ENCODE measurements around the gene TNFSF15.

Gene TNFSF15

GRCh38 chr9:114830546-114830945 is 24.7 kb upstream of the TNFSF15 start:
- Mint-ChIP-seq H3K27me3 (no peaks in the 10 kb centered on the region), H3K4me3 (no peak overlapping the region), H3K9me3 (ENCODE audit: low read depth) (peaks cover 7% of the 10 kb centered on the region), H3K27ac (no peak overlapping the region), H3K4me1 (ENCODE audit: low read depth) (peaks cover 8% of the 10 kb centered on the region), H3K36me3 (peaks cover 9% of the 10 kb centered on the region)

- no peaks in the 10 kb centered on the region for H3K27me3 Mint-ChIP-seq
- peaks cover 8% of the 10 kb centered on the region for H3K4me1 Mint-ChIP-seq (ENCODE audit: low read depth)
- H3K36me3 Mint-ChIP-seq = peaks cover 9% of the 10 kb centered on the region
These were observed 24.0 kb upstream of the TNFSF15 start for GRCh38 chr9:114829574-114830440.

GRCh38 chr9:114828303-114828650 is 22.4 kb upstream of the TNFSF15 start:
- Mint-ChIP-seq H3K4me1 (ENCODE audit: low read depth) (peaks cover 2% of the 10 kb centered on the region), H3K9me3 (ENCODE audit: low read depth) (peaks cover 5% of the 10 kb centered on the region), H3K36me3 (peaks cover 7% of the 10 kb centered on the region), H3K4me3 (no peak overlapping the region), H3K27me3 (no peaks in the 10 kb centered on the region), H3K27ac (no peak overlapping the region)

More at GRCh38 chr9:114829574-114830440, 24.0 kb upstream of the TNFSF15 start:
- no peak overlapping the region for H3K27ac Mint-ChIP-seq
- peaks cover 7% of the 10 kb centered on the region for H3K9me3 Mint-ChIP-seq (ENCODE audit: low read depth)
- no peak overlapping the region for H3K4me3 Mint-ChIP-seq

- peaks cover 5% of the 10 kb centered on the region for H3K9me3 Mint-ChIP-seq (ENCODE audit: low read depth)
- no peak overlapping the region for H3K4me3 Mint-ChIP-seq
- no peak overlapping the region for H3K27ac Mint-ChIP-seq
- peaks cover 7% of the 10 kb centered on the region for H3K36me3 Mint-ChIP-seq
- H3K27me3 Mint-ChIP-seq = no peaks in the 10 kb centered on the region
- H3K4me1 Mint-ChIP-seq (ENCODE audit: low read depth) = peaks cover 4% of the 10 kb centered on the region
These were observed 21.9 kb upstream of the TNFSF15 start for GRCh38 chr9:114827641-114828302.

- Mint-ChIP-seq H3K27me3 (no peaks in the 10 kb centered on the region), H3K36me3 (peaks cover 7% of the 10 kb centered on the region), H3K27ac (no peak overlapping the region), H3K9me3 (ENCODE audit: low read depth) (peaks cover 5% of the 10 kb centered on the region), H3K4me3 (no peak overlapping the region), H3K4me1 (ENCODE audit: low read depth) (peaks cover 11% of the 10 kb centered on the region)
These were observed 20.6 kb upstream of the TNFSF15 start for GRCh38 chr9:114826431-114826830.

- Mint-ChIP-seq H3K4me3 (no peak overlapping the region), H3K36me3 (peaks cover 7% of the 10 kb centered on the region), H3K27me3 (no peaks in the 10 kb centered on the region), H3K27ac (no peak overlapping the region), H3K4me1 (ENCODE audit: low read depth) (peaks cover 11% of the 10 kb centered on the region), H3K9me3 (ENCODE audit: low read depth) (peaks cover 5% of the 10 kb centered on the region)
These were observed 19.4 kb upstream of the TNFSF15 start for GRCh38 chr9:114825126-114825795.

- H3K27me3 Mint-ChIP-seq = no peaks in the 10 kb centered on the region
- H3K36me3 Mint-ChIP-seq = peaks cover 7% of the 10 kb centered on the region
- no peak overlapping the region for H3K27ac Mint-ChIP-seq
- H3K4me3 Mint-ChIP-seq = no peak overlapping the region
- H3K4me1 Mint-ChIP-seq (ENCODE audit: low read depth) = peaks cover 11% of the 10 kb centered on the region
- H3K9me3 Mint-ChIP-seq (ENCODE audit: low read depth) = peaks cover 5% of the 10 kb centered on the region
These were observed 18.3 kb upstream of the TNFSF15 start for GRCh38 chr9:114824110-114824509.

GRCh38 chr9:114823441-114823840 is 17.6 kb upstream of the TNFSF15 start:
- Mint-ChIP-seq H3K27ac (no peak overlapping the region), H3K27me3 (no peaks in the 10 kb centered on the region), H3K36me3 (peaks cover 7% of the 10 kb centered on the region), H3K4me3 (no peak overlapping the region), H3K9me3 (ENCODE audit: low read depth) (peaks cover 5% of the 10 kb centered on the region), H3K4me1 (ENCODE audit: low read depth) (peaks cover 11% of the 10 kb centered on the region)

- no peak overlapping the region for H3K27ac Mint-ChIP-seq
- peaks cover 7% of the 10 kb centered on the region for H3K36me3 Mint-ChIP-seq
- no peaks in the 10 kb centered on the region for H3K27me3 Mint-ChIP-seq
- peaks cover 9% of the 10 kb centered on the region for H3K4me1 Mint-ChIP-seq (ENCODE audit: low read depth)
- H3K9me3 Mint-ChIP-seq (ENCODE audit: low read depth) = peaks cover 5% of the 10 kb centered on the region
- H3K4me3 Mint-ChIP-seq = no peak overlapping the region
These were observed 16.9 kb upstream of the TNFSF15 start for GRCh38 chr9:114822708-114823107.

- H3K36me3 Mint-ChIP-seq = no peaks in the 10 kb centered on the region
- H3K27me3 Mint-ChIP-seq = no peaks in the 10 kb centered on the region
- no peak overlapping the region for H3K4me3 Mint-ChIP-seq
- peaks cover 8% of the 10 kb centered on the region for H3K4me1 Mint-ChIP-seq (ENCODE audit: low read depth)
- H3K9me3 Mint-ChIP-seq (ENCODE audit: low read depth) = no peaks in the 10 kb centered on the region
- H3K27ac Mint-ChIP-seq = no peak overlapping the region
These were observed 15.1 kb upstream of the TNFSF15 start for GRCh38 chr9:114820776-114821501.

- Mint-ChIP-seq H3K4me1 (ENCODE audit: low read depth) (peaks cover 17% of the 10 kb centered on the region), H3K27ac (no peak overlapping the region), H3K9me3 (ENCODE audit: low read depth) (no peaks in the 10 kb centered on the region), H3K27me3 (no peaks in the 10 kb centered on the region), H3K36me3 (peaks cover 5% of the 10 kb centered on the region), H3K4me3 (no peak overlapping the region)
These were observed 12.3 kb upstream of the TNFSF15 start for GRCh38 chr9:114818178-114818577.

- peak overlapping the region; percentile 4 for H3K27ac Mint-ChIP-seq
- no peaks in the 10 kb centered on the region for H3K9me3 Mint-ChIP-seq (ENCODE audit: low read depth)
- peaks cover 8% of the 10 kb centered on the region for H3K4me1 Mint-ChIP-seq (ENCODE audit: low read depth)
- no peaks in the 10 kb centered on the region for H3K27me3 Mint-ChIP-seq
- H3K4me3 Mint-ChIP-seq = no peak overlapping the region
- H3K36me3 Mint-ChIP-seq = peaks cover 5% of the 10 kb centered on the region
These were observed 8.0 kb upstream of the TNFSF15 start for GRCh38 chr9:114813717-114814418.

GRCh38 chr9:114811966-114812636 is 6.3 kb upstream of the TNFSF15 start:
- H3K27ac Mint-ChIP-seq = no peak overlapping the region
- no peaks in the 10 kb centered on the region for H3K9me3 Mint-ChIP-seq (ENCODE audit: low read depth)
- H3K4me3 Mint-ChIP-seq = no peak overlapping the region
- peaks cover 17% of the 10 kb centered on the region for H3K4me1 Mint-ChIP-seq (ENCODE audit: low read depth)
- no peaks in the 10 kb centered on the region for H3K27me3 Mint-ChIP-seq
- peaks cover 7% of the 10 kb centered on the region for H3K36me3 Mint-ChIP-seq

GRCh38 chr9:114811301-114811700 is 5.5 kb upstream of the TNFSF15 start:
- Mint-ChIP-seq H3K27ac (no peak overlapping the region), H3K27me3 (no peaks in the 10 kb centered on the region), H3K36me3 (peaks cover 7% of the 10 kb centered on the region), H3K4me1 (ENCODE audit: low read depth) (peaks cover 25% of the 10 kb centered on the region), H3K9me3 (ENCODE audit: low read depth) (no peaks in the 10 kb centered on the region), H3K4me3 (no peak overlapping the region)

All from activated naive CD8-positive, alpha-beta T cell (primary cell).